IPS DF 6.9 (cell line): Measurements from ENCODE around the gene TCTN2.

Experiments
- DNase-seq: peaks from one replicate; pipeline ENCODE4 v3.0.0-alpha.2; 2013; ENCODE audit warnings: low read depth, low spot score
- H3K27ac ChIP-seq: one replicate; pipeline ENCODE4 v1.5.1; 2013; ENCODE audit warnings: low read length, control low read depth
- H3K27me3 ChIP-seq: 2 replicates; pipeline ENCODE4 v1.6.1; 2013; ENCODE audit warnings: mild to moderate bottlenecking, low read length; ENCODE audit not compliant: control insufficient read depth, insufficient read depth
- H3K36me3 ChIP-seq: 2 replicates; pipeline ENCODE4 v1.6.1; 2013; ENCODE audit warnings: low read length; ENCODE audit not compliant: control insufficient read depth, insufficient read depth
- H3K4me1 ChIP-seq: 2 replicates; pipeline ENCODE4 v1.6.1; 2013; ENCODE audit warnings: low read length; ENCODE audit not compliant: control insufficient read depth, insufficient read depth
- H3K4me3 ChIP-seq: 2 replicates; pipeline ENCODE4 v1.5.1; 2013; ENCODE audit warnings: mild to moderate bottlenecking, low read length
- H3K9me3 ChIP-seq: 2 replicates; pipeline ENCODE4 v1.6.1; 2013; ENCODE audit warnings: low read length, inconsistent platforms; ENCODE audit not compliant: control insufficient read depth, insufficient read depth
- WGBS: extraction: QIAGEN DNeasy Blood & Tissue Kit; methylation state at CpG from one replicate; pipeline ENCODE4 v1.1.7; 2013; ENCODE audit warnings: mixed read lengths, missing lambda C conversion rate; ENCODE audit not compliant: insufficient read length, insufficient coverage; 5-methylcytosine and 5-hydroxymethylcytosine counted together

The TCTN2 gene

DNA sequence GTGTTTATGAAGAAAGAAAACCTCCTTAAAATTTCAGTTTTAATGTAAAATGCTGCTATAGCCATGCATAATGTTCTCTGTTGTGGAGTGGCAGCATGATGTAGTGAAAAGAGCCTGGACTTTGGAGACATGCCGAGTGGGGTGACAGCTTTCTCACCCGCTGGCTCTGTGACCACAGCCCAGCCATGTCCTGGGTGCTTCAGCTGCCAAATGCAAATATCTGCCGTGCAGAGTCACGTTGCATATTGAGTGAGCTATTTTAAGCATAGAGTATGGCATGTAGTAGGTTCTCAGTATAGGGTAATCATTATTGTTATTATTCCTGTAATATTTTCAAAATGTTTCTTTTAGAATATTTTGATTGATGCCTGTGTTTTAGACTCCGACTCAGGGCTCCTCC lies 15.5 kb upstream of the TCTN2 start:
- Histone ChIP-seq H3K4me1 (no peaks in the 10 kb centered on the region), H3K27me3 (no peaks in the 10 kb centered on the region), H3K4me3 (no peak overlapping the region), H3K9me3 (no peaks in the 10 kb centered on the region), H3K27ac (no peak overlapping the region), H3K36me3 (no peaks in the 10 kb centered on the region; the same call in 1 of the 2 replicates)
- WGBS: no CpG with 5 or more reads among the region's 5 CpGs
- DNase-seq: no peak

DNA sequence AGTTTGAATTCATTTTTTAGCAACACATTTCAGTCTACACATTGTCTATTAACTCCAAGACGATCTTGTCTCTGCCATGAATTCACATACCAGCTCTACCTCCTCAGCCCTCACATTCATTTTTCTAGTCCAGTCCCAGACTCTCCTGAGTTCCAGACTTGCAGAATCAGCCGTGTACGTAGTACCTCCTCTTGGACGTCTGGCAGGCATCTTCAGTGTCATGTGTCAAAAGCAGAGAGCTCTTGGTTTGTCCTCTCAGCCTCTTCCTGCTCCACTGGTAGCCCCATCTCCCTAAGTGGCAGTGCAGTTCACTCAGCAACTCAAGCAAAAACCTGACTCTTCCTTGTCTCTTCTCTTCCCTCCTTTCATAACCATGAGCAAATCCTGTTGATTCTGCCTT lies 14.5 kb upstream of the TCTN2 start:
- H3K4me1 ChIP-seq: no peaks in the 10 kb centered on the region
- H3K27me3 ChIP-seq: no peaks in the 10 kb centered on the region
- no peaks in the 10 kb centered on the region; the same call in 1 of the 2 replicates for H3K36me3 ChIP-seq
- WGBS: no CpG with 5 or more reads among the region's 4 CpGs
- DNase-seq: no peak
- H3K27ac ChIP-seq: no peak overlapping the region
- H3K4me3 ChIP-seq: no peak overlapping the region
- H3K9me3 ChIP-seq: no peaks in the 10 kb centered on the region

DNA sequence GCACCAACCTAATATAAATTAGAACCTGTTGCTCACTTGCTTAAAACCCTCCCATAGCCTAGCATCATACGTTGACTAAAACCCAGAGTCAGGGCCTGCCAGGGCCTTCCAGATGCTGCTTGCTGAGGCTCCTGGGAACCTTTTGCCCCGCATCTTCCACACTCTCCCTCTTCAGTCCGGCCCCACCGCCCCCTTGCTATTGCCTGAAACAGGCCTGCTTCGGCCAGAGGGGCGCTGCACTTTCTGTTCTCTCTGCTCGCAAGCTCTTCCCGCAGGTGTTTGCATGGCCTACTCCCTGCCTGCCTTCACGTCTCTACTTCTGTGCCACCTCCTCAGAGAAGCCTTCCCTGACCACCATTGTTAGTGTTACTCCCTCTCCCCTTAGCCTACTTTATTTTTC lies 13.7 kb upstream of the TCTN2 start:
- Histone ChIP-seq H3K36me3 (no peaks in the 10 kb centered on the region; the same call in 1 of the 2 replicates), H3K27me3 (no peaks in the 10 kb centered on the region), H3K9me3 (no peaks in the 10 kb centered on the region), H3K27ac (no peak overlapping the region), H3K4me3 (no peak overlapping the region), H3K4me1 (no peaks in the 10 kb centered on the region)
- no peak for DNase-seq
- no CpG with 5 or more reads among the region's 9 CpGs for WGBS

GRCh38 chr12:123659996-123660727 lies 10.8 kb upstream of the TCTN2 start:
- H3K9me3 ChIP-seq: no peaks in the 10 kb centered on the region
- H3K27me3 ChIP-seq: no peaks in the 10 kb centered on the region
- no peaks in the 10 kb centered on the region for H3K4me1 ChIP-seq
- DNase-seq: no peak
- whole genome bisulfite sequencing: no CpG with 5 or more reads among the region's 5 CpGs
- no peak overlapping the region for H3K27ac ChIP-seq
- H3K4me3 ChIP-seq: no peak overlapping the region
- H3K36me3 ChIP-seq: no peaks in the 10 kb centered on the region; the same call in 1 of the 2 replicates

DNA sequence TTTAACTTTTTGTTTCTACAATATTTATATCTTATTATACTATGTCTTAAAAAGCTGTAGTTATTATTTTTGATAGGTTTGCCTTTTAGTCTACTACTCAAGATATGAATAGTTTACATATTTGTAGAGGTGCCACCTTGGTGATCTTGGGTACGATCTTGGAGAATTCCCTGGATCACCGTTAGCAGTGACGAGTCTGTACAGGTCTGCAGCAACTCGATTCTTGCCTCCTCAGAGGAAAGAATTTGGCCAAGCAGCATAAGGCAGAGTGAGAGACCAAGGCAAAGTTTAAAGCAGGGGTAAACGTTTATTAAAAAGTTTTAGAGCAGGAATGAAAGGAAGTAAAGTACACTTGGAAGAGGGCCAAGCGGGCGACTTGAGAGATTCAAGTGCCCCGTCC lies 3.1 kb upstream of the TCTN2 start:
- H3K4me1 ChIP-seq: no peaks in the 10 kb centered on the region; the same call in 1 of the 2 replicates
- no peaks in the 10 kb centered on the region for H3K27me3 ChIP-seq
- H3K4me3 ChIP-seq: no peak overlapping the region
- DNase-seq: no peak
- no peaks in the 10 kb centered on the region for H3K9me3 ChIP-seq
- H3K36me3 ChIP-seq: no peaks in the 10 kb centered on the region
- no peak overlapping the region for H3K27ac ChIP-seq
- no CpG with 5 or more reads among the region's 8 CpGs for WGBS

- Histone ChIP-seq H3K9me3 (no peaks in the 10 kb centered on the region), H3K27ac (no peak overlapping the region), H3K27me3 (no peaks in the 10 kb centered on the region), H3K4me1 (no peaks in the 10 kb centered on the region; the same call in 1 of the 2 replicates), H3K4me3 (no peak overlapping the region), H3K36me3 (no peaks in the 10 kb centered on the region)
- WGBS: no CpG with 5 or more reads among the region's 6 CpGs
- no peak for DNase-seq
Measured at GRCh38 chr12:123671876-123672275, 963 bp downstream of the TCTN2 start.

DNA sequence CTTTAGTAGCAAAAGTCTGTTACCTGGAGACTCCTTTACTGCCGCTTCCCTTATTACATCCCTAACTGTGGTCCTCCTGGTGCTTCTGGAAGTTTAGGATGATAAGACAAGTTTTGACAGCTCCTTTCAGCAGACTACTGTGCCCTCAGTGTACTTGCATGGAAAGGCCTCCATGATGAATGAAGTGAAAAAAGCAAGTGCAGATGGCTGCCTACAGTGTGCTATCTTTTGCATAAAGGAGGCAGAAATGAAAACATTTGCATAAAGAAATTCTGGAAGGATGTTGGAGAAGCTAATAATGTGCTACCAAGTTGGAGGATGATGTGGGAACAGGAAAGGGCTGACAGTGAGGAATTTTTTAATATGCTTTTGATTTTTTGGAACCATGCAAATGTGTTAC lies 4.5 kb downstream of the TCTN2 start:
- DNase-seq: no peak
- Histone ChIP-seq H3K36me3 (0 out of 2 replicates have a peak, but pooled peaks cover 3% of the 10 kb centered on the region), H3K4me1 (no peaks in the 10 kb centered on the region; the same call in 1 of the 2 replicates), H3K4me3 (no peak overlapping the region), H3K9me3 (no peaks in the 10 kb centered on the region), H3K27ac (no peak overlapping the region), H3K27me3 (no peaks in the 10 kb centered on the region)
- no CpG with 5 or more reads among the region's 1 CpG for WGBS

GRCh38 chr12:123676616-123677320 lies 5.9 kb downstream of the TCTN2 start:
- Histone ChIP-seq H3K36me3 (0 out of 2 replicates have a peak, but pooled peaks cover 3% of the 10 kb centered on the region), H3K9me3 (no peaks in the 10 kb centered on the region), H3K4me1 (no peaks in the 10 kb centered on the region), H3K27ac (no peak overlapping the region), H3K27me3 (no peaks in the 10 kb centered on the region), H3K4me3 (no peak overlapping the region)
- no peak for DNase-seq
- WGBS: no CpG with 5 or more reads among the region's 9 CpGs

GRCh38 chr12:123678981-123679380 lies 8.1 kb downstream of the TCTN2 start:
- WGBS: no CpG with 5 or more reads among the region's 10 CpGs
- no peak overlapping the region for H3K27ac ChIP-seq

DNA sequence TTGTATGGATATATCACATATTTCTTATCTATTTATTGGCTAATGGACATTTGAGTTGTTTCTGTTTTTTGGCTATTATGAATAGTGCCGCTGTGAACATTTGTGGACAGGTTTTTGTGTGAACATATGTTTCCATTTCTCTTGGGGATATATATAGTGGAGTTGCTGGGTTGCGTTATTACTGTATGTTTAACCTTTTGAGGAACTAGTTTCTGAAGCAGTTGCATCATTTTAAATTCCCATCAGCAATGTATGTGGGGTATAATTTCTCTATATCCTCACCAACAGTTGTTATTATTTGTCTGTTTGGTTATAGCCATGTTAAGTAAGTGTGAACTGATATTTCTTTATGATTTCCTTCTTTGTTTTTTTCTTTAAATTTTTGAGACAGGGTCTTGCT lies 10.7 kb downstream of the TCTN2 start:
- H3K27ac ChIP-seq: no peak overlapping the region
- no peak overlapping the region for H3K4me3 ChIP-seq
- no peaks in the 10 kb centered on the region for H3K27me3 ChIP-seq
- H3K36me3 ChIP-seq: 0 out of 2 replicates have a peak, but pooled peaks cover 3% of the 10 kb centered on the region
- no CpG with 5 or more reads among the region's 2 CpGs for WGBS
- no peaks in the 10 kb centered on the region for H3K9me3 ChIP-seq
- DNase-seq: no peak
- H3K4me1 ChIP-seq: no peaks in the 10 kb centered on the region

More at GRCh38 chr12:123678981-123679380, 8.1 kb downstream of the TCTN2 start:
- Histone ChIP-seq H3K27me3 (no peaks in the 10 kb centered on the region), H3K4me1 (no peaks in the 10 kb centered on the region), H3K9me3 (no peaks in the 10 kb centered on the region), H3K36me3 (0 out of 2 replicates have a peak, but pooled peaks cover 3% of the 10 kb centered on the region), H3K4me3 (no peak overlapping the region)
- no peak for DNase-seq
